COR-L47 (cell line): Measurements from ENCODE around the gene OBSCN.

Experiments
- DNase-seq: peaks from one replicate; lab custom pipeline; 2025; lab: John Stamatoyannopoulos, UW

Gene OBSCN

GRCh38 chr1:228358039-228358763 lies 150.4 kb downstream of the OBSCN start:
- DNase-seq: no peak

DNA sequence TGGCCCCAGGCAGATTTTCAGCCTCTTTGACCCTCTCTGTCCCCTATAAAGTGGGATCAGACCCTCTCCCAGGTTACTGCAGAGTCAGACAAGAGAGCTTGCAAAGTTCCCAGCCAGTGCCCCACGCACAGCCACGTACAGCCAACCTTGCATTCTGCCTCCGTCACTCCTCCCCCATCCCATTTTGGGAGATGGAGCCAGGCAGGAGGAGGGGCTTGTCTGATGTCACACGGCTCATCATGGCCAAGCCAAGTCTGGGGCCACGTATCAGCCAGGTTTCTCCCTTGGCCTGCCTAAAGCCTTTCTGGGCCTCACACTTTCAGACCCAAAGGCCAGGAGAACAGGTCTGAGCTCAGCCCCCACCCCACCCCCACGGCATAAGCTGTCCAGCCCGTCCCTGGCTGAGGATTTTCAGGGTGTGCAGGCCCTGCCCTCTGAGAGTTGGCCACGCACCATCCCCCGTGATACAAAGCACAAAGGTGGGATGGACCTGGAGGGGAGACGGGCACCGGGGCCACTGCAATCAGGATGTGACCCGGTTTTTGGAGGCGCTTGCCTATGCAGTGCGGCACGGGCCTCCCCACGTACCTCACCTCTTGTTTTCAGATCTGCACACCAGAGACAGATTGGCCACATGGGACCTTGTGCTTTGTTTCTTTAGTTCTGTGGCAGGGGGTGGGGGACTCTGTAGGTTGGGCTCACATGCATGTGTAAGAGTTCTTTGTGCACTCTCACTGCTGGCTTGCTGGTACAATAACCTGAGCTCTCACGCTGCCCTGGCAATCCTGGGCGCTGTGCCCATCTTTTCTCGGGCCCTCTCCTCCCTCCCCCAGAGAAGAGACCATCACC lies 151.1 kb downstream of the OBSCN start:
- DNase-seq: no peak

- no peak for DNase-seq
Observed at GRCh38 chr1:228359613-228360532, 152.0 kb downstream of the OBSCN start.

- no peak for DNase-seq
Observed at GRCh38 chr1:228360533-228361313, 152.9 kb downstream of the OBSCN start.

- DNase-seq: no peak
Observed at GRCh38 chr1:228361314-228362140, 153.7 kb downstream of the OBSCN start.

- no peak for DNase-seq
Observed at GRCh38 chr1:228362141-228362883, 154.5 kb downstream of the OBSCN start.

DNA sequence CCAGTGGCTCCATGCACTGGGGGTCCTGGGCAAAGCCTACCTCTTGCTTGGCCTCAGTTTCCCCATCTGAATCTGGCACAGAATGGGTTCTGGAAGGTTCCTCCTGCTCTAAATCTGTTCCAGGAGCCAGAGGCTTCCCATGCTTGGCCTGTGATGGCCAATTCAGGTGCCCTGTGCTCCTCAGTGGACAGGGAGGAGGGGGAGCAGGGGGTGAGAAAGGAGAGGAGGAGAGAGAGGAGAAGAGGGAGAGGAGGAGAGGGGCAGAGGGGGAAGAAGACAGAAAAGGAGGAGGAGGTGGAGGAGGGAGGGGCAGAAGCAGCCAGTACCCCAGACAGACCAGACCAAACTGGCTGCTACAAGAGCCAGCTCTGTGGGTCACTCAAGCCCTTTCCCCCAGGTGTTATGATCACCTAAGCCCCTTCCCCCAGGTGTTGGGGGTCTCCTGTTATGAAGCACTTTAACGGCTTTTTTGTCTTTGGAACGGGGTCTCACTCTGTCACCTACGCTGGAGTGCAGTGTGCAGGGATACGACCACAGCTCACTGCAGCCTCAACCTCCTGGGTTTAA lies 155.1 kb downstream of the OBSCN start:
- DNase-seq: no peak

- no peak for DNase-seq
Observed at GRCh38 chr1:228363686-228364067, 155.8 kb downstream of the OBSCN start.

DNA sequence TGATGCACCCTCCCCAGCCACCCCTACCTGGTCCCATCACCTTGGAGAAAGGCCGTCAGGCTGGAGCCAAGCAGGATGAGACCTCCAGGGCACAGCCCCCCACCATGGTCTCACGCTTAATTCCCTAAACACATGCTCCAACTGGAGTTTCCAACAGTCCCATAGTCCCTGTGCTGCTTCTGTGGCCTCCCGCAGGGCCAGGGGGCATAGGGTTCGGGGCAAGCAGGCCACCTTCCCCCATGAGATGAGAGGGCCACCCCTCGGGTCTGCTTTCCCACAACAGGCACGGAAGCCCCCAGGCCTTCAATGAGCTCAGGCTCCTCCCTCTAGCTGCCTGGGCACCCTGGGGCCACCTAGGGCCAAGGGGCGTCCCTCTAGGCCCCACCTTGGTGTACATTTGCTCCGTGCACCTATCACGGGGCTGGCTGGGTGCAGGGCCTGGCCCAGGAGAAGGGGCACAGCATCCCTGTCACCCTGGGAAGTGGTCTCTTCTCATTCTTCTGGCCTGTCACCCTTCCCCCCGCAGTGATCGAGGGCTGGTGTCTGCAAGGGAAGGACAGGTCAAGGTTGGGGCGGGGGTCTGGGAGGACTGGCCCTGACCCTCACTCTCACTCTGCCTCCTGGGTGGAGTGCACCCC lies 156.3 kb downstream of the OBSCN start:
- no peak for DNase-seq

DNA sequence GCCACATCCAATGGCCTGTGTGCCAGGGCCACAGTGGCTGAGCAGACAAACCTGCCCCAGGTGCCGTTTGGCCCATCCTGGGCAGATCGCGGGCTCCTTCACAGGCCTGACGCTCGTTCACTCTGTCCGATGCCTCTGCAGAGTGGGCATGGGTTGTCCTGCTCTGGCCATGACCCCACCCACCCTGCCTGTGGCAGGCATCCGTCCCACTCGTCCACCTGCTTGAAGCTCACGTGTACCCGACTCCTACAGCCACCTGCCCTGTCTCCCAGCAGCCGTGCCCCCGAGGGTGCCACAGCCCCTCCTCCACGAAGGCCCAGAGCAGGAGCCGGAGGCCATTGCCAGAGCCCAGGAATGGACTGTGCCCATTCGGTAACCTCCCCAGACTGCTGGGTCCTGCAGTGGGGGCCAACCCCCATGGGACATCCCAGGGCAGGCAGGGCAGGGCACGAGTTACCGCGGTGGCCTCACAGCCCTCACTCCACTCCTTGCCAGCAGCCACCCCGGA lies 156.9 kb downstream of the OBSCN start:
- DNase-seq: no peak

DNA sequence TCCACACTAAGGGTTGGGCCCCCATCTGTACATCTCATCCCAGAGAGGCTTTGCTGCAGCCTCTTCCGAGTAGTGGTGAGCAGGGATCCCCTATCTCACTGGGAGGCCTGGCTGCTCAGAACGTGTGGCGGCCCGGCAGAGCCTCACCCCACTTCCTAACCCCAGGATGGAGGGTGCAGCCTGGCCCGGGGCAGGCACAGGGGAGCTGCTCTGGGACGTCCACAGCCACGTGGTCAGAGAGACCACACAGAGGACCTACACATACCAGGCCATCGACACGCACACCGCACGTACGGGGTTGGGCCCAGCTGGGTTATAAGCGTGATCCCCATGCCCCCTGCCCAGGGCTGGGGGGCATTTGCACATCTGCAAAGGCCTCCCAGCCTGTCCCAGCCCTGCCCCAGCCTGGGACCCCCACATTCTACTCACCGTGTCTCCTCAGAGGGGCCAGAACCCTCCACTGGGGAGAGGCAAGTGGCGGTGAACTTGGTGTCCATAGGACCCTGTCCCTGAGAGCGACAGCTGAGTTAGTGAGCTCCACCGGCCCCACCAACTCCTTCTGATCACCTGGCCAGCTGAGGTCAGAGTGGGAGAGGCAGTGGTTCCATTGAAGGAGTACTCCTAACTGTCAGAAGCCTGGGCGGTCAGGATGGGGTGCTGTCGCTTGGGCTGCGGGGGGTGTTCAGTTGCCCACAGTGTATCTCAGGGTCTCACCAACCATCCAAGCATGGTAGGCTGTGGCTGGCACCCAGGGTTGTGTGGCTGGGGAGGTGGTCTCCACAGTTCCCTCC lies 157.6 kb downstream of the OBSCN start:
- no peak for DNase-seq

GRCh38 chr1:228366062-228366865 lies 158.4 kb downstream of the OBSCN start:
- no peak for DNase-seq

- no peak for DNase-seq
Observed at GRCh38 chr1:228366866-228367741, 159.3 kb downstream of the OBSCN start.

DNA sequence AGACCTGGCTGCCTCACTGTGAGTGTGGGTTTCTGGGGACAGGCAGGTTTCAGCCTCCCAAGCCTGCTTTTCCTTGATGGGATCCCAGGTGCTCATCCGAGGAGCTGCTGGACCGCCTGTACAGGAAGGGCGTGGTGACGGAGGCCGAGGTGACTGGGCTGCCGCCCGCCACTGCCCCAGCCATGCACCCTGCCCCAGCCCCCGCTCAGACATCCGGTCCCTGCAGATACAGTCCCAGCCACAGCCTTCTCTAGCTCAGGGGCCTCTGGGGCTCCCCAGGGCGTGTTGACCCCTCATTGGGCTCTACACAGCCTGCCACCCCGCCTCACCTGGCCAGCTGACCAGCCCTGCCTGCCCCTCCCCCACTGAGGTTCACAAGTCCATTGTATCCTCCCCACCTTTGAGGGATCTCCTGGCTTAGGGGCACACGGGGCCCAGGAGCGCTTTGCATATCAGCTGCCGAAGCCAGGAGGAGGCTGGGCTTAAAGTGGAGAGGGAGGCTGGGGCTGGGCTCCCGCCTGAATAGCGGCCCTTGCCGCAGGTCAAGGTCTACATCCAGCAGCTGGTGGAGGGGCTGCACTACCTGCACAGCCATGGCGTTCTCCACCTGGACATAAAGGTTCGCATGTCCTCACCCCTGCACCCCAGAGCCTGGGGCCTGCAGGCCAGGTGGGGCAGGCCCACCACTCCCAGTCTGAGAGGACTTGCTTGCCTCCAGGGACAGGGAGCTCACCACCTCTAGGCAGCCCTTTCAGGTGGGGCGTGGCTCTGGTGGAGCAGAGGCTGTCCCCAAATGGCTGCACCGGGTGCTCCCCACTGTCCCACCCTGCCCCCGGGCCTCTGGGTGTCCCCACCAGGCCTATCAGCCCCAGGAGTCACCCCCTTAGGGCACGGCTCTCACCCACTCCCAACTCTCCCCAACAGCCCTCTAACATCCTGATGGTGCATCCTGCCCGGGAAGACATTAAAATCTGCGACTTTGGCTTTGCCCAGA lies 160.3 kb downstream of the OBSCN start:
- no peak for DNase-seq
